Ishikawa (cell line): Measurements from ENCODE around the gene DDI1.

ENCODE experiments used
- CEBPB ChIP-seq: IDR thresholded peaks from 2 replicates; pipeline ENCODE4 v1.6.1; 2012
- CREB1 ChIP-seq: IDR thresholded peaks from 2 replicates; pipeline ENCODE4 v1.6.1; 2012; ENCODE audit warnings: low read depth
- EGR1 ChIP-seq: IDR thresholded peaks from 2 replicates; pipeline ENCODE4 v1.6.1; 2012
- EP300 ChIP-seq: IDR thresholded peaks from 2 replicates; pipeline ENCODE4 v1.6.1; 2012; ENCODE audit warnings: borderline replicate concordance
- FOXM1 ChIP-seq: IDR thresholded peaks from 2 replicates; pipeline ENCODE4 v1.6.1; 2012; ENCODE audit warnings: low read depth, borderline replicate concordance
- MAX ChIP-seq: IDR thresholded peaks from 2 replicates; pipeline ENCODE4 v1.6.1; 2012
- NFIC ChIP-seq: IDR thresholded peaks from 2 replicates; pipeline ENCODE4 v1.6.1; 2012
- RAD21 ChIP-seq: IDR thresholded peaks from 2 replicates; pipeline ENCODE4 v1.6.1; 2012; ENCODE audit warnings: low read depth
- REST ChIP-seq: IDR thresholded peaks from 2 replicates; pipeline ENCODE4 v1.6.1; 2012; ENCODE audit warnings: low read depth, mild to moderate bottlenecking
- TAF1 ChIP-seq: IDR thresholded peaks from 2 replicates; pipeline ENCODE4 v1.6.1; 2012; ENCODE audit warnings: low read depth, mild to moderate bottlenecking
- TCF12 ChIP-seq: IDR thresholded peaks from 2 replicates; pipeline ENCODE4 v1.6.1; 2012; ENCODE audit warnings: low read depth
- TEAD4 ChIP-seq: IDR thresholded peaks from 2 replicates; pipeline ENCODE4 v1.6.1; 2012
- USF1 ChIP-seq: IDR thresholded peaks from 2 replicates; pipeline ENCODE4 v1.6.1; 2012
- YY1 ChIP-seq: IDR thresholded peaks from 2 replicates; pipeline ENCODE4 v1.6.1; 2012; ENCODE audit warnings: low read depth
- ZBTB7A ChIP-seq: IDR thresholded peaks from 2 replicates; pipeline ENCODE4 v1.6.1; 2012; ENCODE audit warnings: low read depth

Gene DDI1

GRCh38 chr11:104011044-104011443 lies 25.4 kb upstream of the DDI1 start:
- no peak for TF ChIP-seq YY1
- TF ChIP-seq EGR1, result no peak
- TF ChIP-seq MAX, result no peak
- no peak for TF ChIP-seq NFIC
- TF ChIP-seq USF1, result no peak
- no peak for TF ChIP-seq TCF12
- no peak for TF ChIP-seq CREB1
- no peak for TF ChIP-seq FOXM1
- TF ChIP-seq REST, result no peak
- no peak for TF ChIP-seq CEBPB
- no peak for TF ChIP-seq EP300
- TF ChIP-seq RAD21, result no peak
- TF ChIP-seq ZBTB7A, result no peak
- TF ChIP-seq TAF1, result no peak
- TF ChIP-seq TEAD4, result no peak

GRCh38 chr11:104015649-104016415 lies 20.6 kb upstream of the DDI1 start:
- no peak for TF ChIP-seq TEAD4
- no peak for TF ChIP-seq FOXM1
- TF ChIP-seq CEBPB, result no peak
- no peak for TF ChIP-seq TCF12
- no peak for TF ChIP-seq NFIC
- TF ChIP-seq USF1, result no peak
- TF ChIP-seq CREB1, result no peak

GRCh38 chr11:104024572-104024971 lies 11.9 kb upstream of the DDI1 start:
- TF ChIP-seq EP300 (no peak), NFIC (no peak), TCF12 (no peak), CREB1 (no peak), TAF1 (no peak), CEBPB (no peak), MAX (no peak), EGR1 (no peak), YY1 (no peak), RAD21 (no peak), FOXM1 (no peak), REST (no peak), TEAD4 (no peak)

GRCh38 chr11:104028476-104029263 lies 7.8 kb upstream of the DDI1 start:
- TF ChIP-seq FOXM1, result no peak
- TF ChIP-seq EP300, result no peak
- no peak for TF ChIP-seq USF1
- no peak for TF ChIP-seq TAF1
- no peak for TF ChIP-seq MAX
- TF ChIP-seq CEBPB, result no peak
- no peak for TF ChIP-seq TEAD4
- no peak for TF ChIP-seq RAD21
- no peak for TF ChIP-seq TCF12
- TF ChIP-seq CREB1, result no peak
- TF ChIP-seq EGR1, result no peak
- no peak for TF ChIP-seq YY1
- TF ChIP-seq REST, result no peak
- no peak for TF ChIP-seq ZBTB7A
- TF ChIP-seq NFIC, result no peak
